IMR-90 (cell line): ENCODE results near the gene OXNAD1. TPM values are rescaled to one million over a fixed set of nuclear protein-coding genes. Genes with fewer than 3 reads are reported as not detected.

Experiments used
- ATAC-seq: fragments of 200-7000 bp; cut with Tn5 transposase; 2 replicates; pipeline ENCODE4 v1.9.1; 2020; ENCODE audit warnings: low read depth, mild to moderate bottlenecking, moderate library complexity
- BruUV-seq: library from RNA; stranded (reverse); fragments of 400-500 nt; replicated peaks from 2 replicates; lab custom pipeline; 2021; lab: Mats Ljungman, UMichigan
- CTCF ChIA-PET: fragments of 300-600 bp; formaldehyde crosslinking; extraction: SDS; loops from one replicate; lab custom pipeline; 2021; ENCODE audit warnings: antibody characterized with exemption; lab: Yijun Ruan, JAX
- POLR2A ChIA-PET: fragments of 300-600 bp; sonication (Branson Sonifier 250); formaldehyde crosslinking; loops from one replicate; lab custom pipeline; 2022; ENCODE audit warnings: antibody characterized with exemption; ENCODE audit not compliant: unreplicated experiment; lab: Charles Lee
- DNase-seq: peaks from one replicate; pipeline ENCODE4 v3.0.0; 2013
- H2AFZ ChIP-seq: replicated peaks from 2 replicates; pipeline ENCODE3; 2013; ENCODE audit warnings: low read length, mild to moderate bottlenecking; ENCODE audit not compliant: poor library complexity
- H2AK5ac ChIP-seq: 2 replicates; pipeline ENCODE4 v1.6.1; 2013; ENCODE audit warnings: low read depth, low read length, inconsistent platforms
- H2AK9ac ChIP-seq: replicated peaks from 2 replicates; pipeline ENCODE3; 2013; ENCODE audit warnings: mild to moderate bottlenecking, low read depth, low read length, moderate library complexity; ENCODE audit not compliant: poor library complexity
- H2BK120ac ChIP-seq: 2 replicates; pipeline ENCODE4 v1.6.1; 2013; ENCODE audit warnings: low read depth, low read length, inconsistent platforms
- H2BK15ac ChIP-seq: 3 replicates; pipeline ENCODE4 v1.6.1; 2013; ENCODE audit warnings: low read depth, low read length, inconsistent platforms
- H2BK20ac ChIP-seq: 2 replicates; pipeline ENCODE4 v1.6.1; 2013; ENCODE audit warnings: low read depth, mild to moderate bottlenecking, inconsistent platforms, low read length, moderate library complexity
- H2BK5ac ChIP-seq: 2 replicates; pipeline ENCODE4 v1.6.1; 2013; ENCODE audit warnings: mild to moderate bottlenecking, low read depth, low read length, inconsistent platforms; ENCODE audit not compliant: poor library complexity, severe bottlenecking
- H3K14ac ChIP-seq: replicated peaks from 2 replicates; pipeline ENCODE4 v1.6.1; 2013; ENCODE audit warnings: low read depth, low read length, inconsistent platforms
- H3K18ac ChIP-seq: 2 replicates; pipeline ENCODE4 v1.6.1; 2013; ENCODE audit warnings: low read depth, low read length, control low read depth
- H3K23ac ChIP-seq: 2 replicates; pipeline ENCODE4 v1.6.1; 2013; ENCODE audit warnings: low read depth, low read length, inconsistent platforms
- H3K27ac ChIP-seq: 2 replicates; pipeline ENCODE4 v1.5.1; 2013; ENCODE audit warnings: mild to moderate bottlenecking, control low read depth, low read length; ENCODE audit not compliant: insufficient read depth
- H3K27me3 ChIP-seq: 2 replicates; pipeline ENCODE4 v1.6.1; 2013; ENCODE audit warnings: low read length; ENCODE audit not compliant: control insufficient read depth, insufficient read depth
- H3K36me3 ChIP-seq: 2 replicates; pipeline ENCODE4 v1.6.1; 2013; ENCODE audit warnings: low read length, mixed read lengths; ENCODE audit not compliant: control insufficient read depth, insufficient read depth
- H3K4ac ChIP-seq: 2 replicates; pipeline ENCODE4 v1.6.1; 2013; ENCODE audit warnings: low read depth, low read length, inconsistent platforms
- H3K4me1 ChIP-seq: 2 replicates; pipeline ENCODE4 v1.6.1; 2013; ENCODE audit warnings: low read length, mixed read lengths; ENCODE audit not compliant: control insufficient read depth, insufficient read depth
- H3K4me2 ChIP-seq: 2 replicates; pipeline ENCODE4 v1.6.1; 2013; ENCODE audit warnings: low read depth, mild to moderate bottlenecking, control low read depth, low read length, moderate library complexity
- H3K4me3 ChIP-seq: 2 replicates; pipeline ENCODE4 v1.5.1; 2013; ENCODE audit warnings: low read depth, mild to moderate bottlenecking, control low read depth, low read length, moderate library complexity; ENCODE audit not compliant: insufficient read depth
- H3K56ac ChIP-seq: 2 replicates; pipeline ENCODE4 v1.6.1; 2013; ENCODE audit warnings: low read length, inconsistent platforms; ENCODE audit not compliant: insufficient read depth; ENCODE audit errors: extremely low read depth
- H3K79me1 ChIP-seq, 2 experiments: 2 replicates each; pipeline ENCODE4 v1.6.1; 2013; ENCODE audit warnings: low read length in 2 of 2, inconsistent platforms in 1 of 2, low read depth in 1 of 2
- H3K9ac ChIP-seq: 2 replicates; pipeline ENCODE4 v1.6.1; 2013; ENCODE audit warnings: low read depth, low read length, control low read depth
- H3K9me1 ChIP-seq: 2 replicates; pipeline ENCODE4 v1.6.1; 2013; ENCODE audit warnings: low read length, inconsistent platforms; ENCODE audit not compliant: insufficient read depth
- H3K9me3 ChIP-seq: 2 replicates; pipeline ENCODE4 v1.6.1; 2013; ENCODE audit warnings: low read length; ENCODE audit not compliant: control insufficient read depth, insufficient read depth
- H4K20me1 ChIP-seq: 2 replicates; pipeline ENCODE4 v1.6.1; 2013; ENCODE audit warnings: low read length, inconsistent platforms; ENCODE audit not compliant: insufficient read depth
- H4K5ac ChIP-seq: 2 replicates; pipeline ENCODE4 v1.6.1; 2013; ENCODE audit warnings: mild to moderate bottlenecking, low read depth, low read length, control low read depth
- H4K8ac ChIP-seq, 2 experiments: 2 replicates each; pipeline ENCODE4 v1.6.1; 2013; ENCODE audit warnings: low read depth in 2 of 2, low read length in 2 of 2, control low read depth in 1 of 2, inconsistent platforms in 1 of 2
- H4K91ac ChIP-seq: 2 replicates; pipeline ENCODE4 v1.6.1; 2013; ENCODE audit warnings: low read depth, low read length, inconsistent platforms; ENCODE audit not compliant: insufficient read depth
- CEBPB ChIP-seq: IDR thresholded peaks from 2 replicates; pipeline ENCODE4 v1.6.1; 2012; ENCODE audit warnings: low read depth, low read length, improper control_type of control experiment
- CHD1 ChIP-seq: IDR thresholded peaks from 2 replicates; pipeline ENCODE4 v1.6.1; 2012; ENCODE audit warnings: low read depth, low read length, improper control_type of control experiment
- ELK1 ChIP-seq: fragments of 150-350 bp; IDR thresholded peaks from 2 replicates; pipeline ENCODE4 v1.6.1; 2016; ENCODE audit warnings: low read depth, mild to moderate bottlenecking, low read length, moderate library complexity, borderline replicate concordance
- FOS ChIP-seq: fragments of 150-350 bp; IDR thresholded peaks from 2 replicates; pipeline ENCODE4 v1.6.1; 2016; ENCODE audit warnings: low read depth, low read length
- MAFK ChIP-seq: IDR thresholded peaks from 2 replicates; pipeline ENCODE4 v1.6.1; 2012; ENCODE audit warnings: low read depth, low read length, improper control_type of control experiment
- MAZ ChIP-seq: IDR thresholded peaks from 2 replicates; pipeline ENCODE4 v1.6.1; 2012; ENCODE audit warnings: low read depth, mild to moderate bottlenecking, low read length, improper control_type of control experiment, moderate library complexity, borderline replicate concordance
- MXI1 ChIP-seq: IDR thresholded peaks from 2 replicates; pipeline ENCODE4 v1.6.1; 2012; ENCODE audit warnings: low read depth, mild to moderate bottlenecking, low read length, moderate library complexity, borderline replicate concordance
- NFE2L2 ChIP-seq: fragments of 150-350 bp; IDR thresholded peaks from 2 replicates; pipeline ENCODE4 v1.6.1; 2016; ENCODE audit warnings: low read depth, mild to moderate bottlenecking, low read length
- RAD21 ChIP-seq: IDR thresholded peaks from 2 replicates; pipeline ENCODE4 v1.6.1; 2012; ENCODE audit warnings: low read length, improper control_type of control experiment
- RCOR1 ChIP-seq: IDR thresholded peaks from 2 replicates; pipeline ENCODE4 v1.6.1; 2012; ENCODE audit warnings: mild to moderate bottlenecking, low read length, improper control_type of control experiment; ENCODE audit not compliant: insufficient replicate concordance
- RFX5 ChIP-seq: IDR thresholded peaks from 2 replicates; pipeline ENCODE4 v1.8.0; 2012; ENCODE audit warnings: low read depth, mild to moderate bottlenecking, low read length, moderate library complexity
- USF2 ChIP-seq: fragments of 150-350 bp; IDR thresholded peaks from 2 replicates; pipeline ENCODE4 v1.6.1; 2017; ENCODE audit warnings: mild to moderate bottlenecking, antibody characterized with exemption, low read length, low read depth
- WGBS, 2 experiments: methylation state at CpG; one replicate each; pipeline versions ENCODE4 v1.1.5 to v1.1.7; 2013; ENCODE audit warnings: missing lambda C conversion rate in 2 of 2; ENCODE audit not compliant: insufficient read length in 1 of 2; ENCODE audit errors: extremely low coverage in 2 of 2; 5-methylcytosine and 5-hydroxymethylcytosine counted together
- dilution Hi-C: fragments of 300-500 bp; cut with HindIII; formaldehyde crosslinking; loops from one replicate; pipeline ENCODE4 v1.14.3; 2018; ENCODE audit warnings: low sequenced_read_pairs; ENCODE audit not compliant: unreplicated experiment
- in situ Hi-C: fragments of 300-500 bp; cut with MboI; formaldehyde crosslinking; loops from 3 replicates; pipeline ENCODE4 v1.14.3; 2019; ENCODE audit warnings: low sequenced_read_pairs, inconsistent platforms, mixed read lengths
- intact Hi-C: fragments of 100-400 bp; cut with micrococcal nuclease; formaldehyde crosslinking; loops from 2 replicates; pipeline ENCODE4 v1.10.0; 2022
- polyA plus RNA-seq, 3 experiments: library from polyadenylated mRNA; depleted of rRNA; stranded (reverse); fragments of >200 nt; gene quantifications; 2 replicates each; pipeline ENCODE4 v1.2.3, GENCODE V29; 2012; ENCODE audit warnings: low replicate concordance in 1 of 3
- total RNA-seq: library from RNA; depleted of rRNA; stranded (reverse); fragments of >200 nt; gene quantifications from 2 replicates; pipeline ENCODE4 v1.2.3, GENCODE V29; 2012

The OXNAD1 gene
- total and polyA plus RNA-seq, 2 of the 4 experiments (the other 2 are of a cell fraction), result 6.2 to 11.3 TPM

- Histone ChIP-seq H3K9me1 (no peaks in the 10 kb centered on the region), H3K9ac (no peak overlapping the region), H3K27me3 (no peaks in the 10 kb centered on the region), H2AFZ (no peak overlapping the region), H3K27ac (no peak overlapping the region), H2BK120ac (no peak overlapping the region), H3K79me1 (peaks cover 3 to 4% of the 10 kb centered on the region in 2 experiments; a peak in 2 of 4 replicates), H2BK5ac (no peak overlapping the region), H2AK9ac (no peak overlapping the region), H4K5ac (no peak overlapping the region), H2BK15ac (no peak overlapping the region), H4K20me1 (no peaks in the 10 kb centered on the region), H4K8ac (no peak overlapping the region), H3K9me3 (no peaks in the 10 kb centered on the region), H3K23ac (no peak overlapping the region), H3K56ac (no peak overlapping the region), H4K91ac (no peak overlapping the region), H3K4me1 (no peaks in the 10 kb centered on the region; the same call in 1 of the 2 replicates), H3K4ac (no peak overlapping the region), H2BK20ac (no peak overlapping the region), H3K36me3 (no peaks in the 10 kb centered on the region; the same call in 1 of the 2 replicates), H2AK5ac (no peak overlapping the region), H3K4me2 (no peak overlapping the region), H3K14ac (no peak overlapping the region), H3K4me3 (no peak overlapping the region), H3K18ac (no peak overlapping the region)
- DNase-seq (no peak), ATAC-seq (peak; percentile 10; the same call in 1 of the 2 replicates)
- POLR2A ChIA-PET, result no interaction called here
- no TSS peak for BruUV-seq
- CTCF ChIA-PET, result no interaction called here
- TF ChIP-seq MAZ (no peak), RFX5 (no peak), USF2 (no peak), CEBPB (no peak), FOS (no peak), MXI1 (no peak), CHD1 (no peak), RAD21 (no peak), RCOR1 (no peak), MAFK (no peak), NFE2L2 (no peak), ELK1 (no peak)
- 31% methylated on average over 2 of the region's 7 CpGs; no CpG with 5 or more reads in 1 of the 2 experiments for WGBS, 2 experiments
- in situ Hi-C loops (loop anchor here (5.0 kb wide), 1 partner anchor 430 kb away; no protein-coding TSS in a partner anchor), dilution Hi-C loops (no loop called here), intact Hi-C loops (no loop called here)
Measured at GRCh38 chr3:16252243-16252978, 12.6 kb upstream of the OXNAD1 start.
